NT2/D1 (cell line): Measurements from ENCODE around the gene YWHAH.

ENCODE experiments used
- SUZ12 ChIP-seq: IDR thresholded peaks from 2 replicates; pipeline ENCODE4 v1.6.1; 2011; ENCODE audit not compliant: insufficient read length, insufficient read depth; ENCODE audit errors: extremely low read depth
- YY1 ChIP-seq: IDR thresholded peaks from 2 replicates; pipeline ENCODE4 v1.6.1; 2011; ENCODE audit not compliant: insufficient read length, insufficient read depth
- ZNF274 ChIP-seq: IDR thresholded peaks from 2 replicates; pipeline ENCODE4 v1.6.1; 2011; ENCODE audit warnings: mild to moderate bottlenecking, low read depth, low read length

DNA sequence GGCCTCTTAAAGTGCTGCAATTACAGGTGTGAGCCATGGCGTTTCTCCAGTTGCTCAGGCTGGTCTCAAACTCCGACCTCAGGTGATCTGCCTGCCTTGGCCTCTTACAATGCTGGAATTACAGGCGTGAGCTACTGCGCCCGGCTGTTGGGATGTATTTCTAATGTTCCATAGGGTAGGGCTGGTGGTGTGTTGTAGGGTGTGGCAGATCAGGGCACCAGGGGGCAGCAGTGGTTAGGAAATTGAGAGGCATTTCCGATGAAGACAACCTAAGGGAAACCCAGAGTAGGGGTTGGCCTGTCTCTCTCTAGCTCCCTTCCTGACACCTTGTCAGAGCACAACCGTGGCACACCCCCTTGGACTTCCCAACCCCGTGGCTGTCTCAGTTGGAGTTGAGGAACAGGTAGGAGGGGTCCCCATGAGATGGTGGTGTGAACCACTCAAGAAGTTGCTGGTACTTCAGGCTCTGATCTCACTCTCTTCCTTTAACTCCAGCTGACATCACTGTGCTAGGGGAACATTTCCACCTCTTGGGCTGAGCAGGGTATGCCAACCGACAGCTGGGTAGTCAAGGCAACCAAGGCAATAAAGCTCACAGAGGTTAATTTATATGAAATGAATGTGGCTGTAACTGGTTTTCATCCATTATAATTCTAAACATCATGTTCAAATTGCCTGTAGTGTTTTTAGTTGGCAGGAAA, 33.0 kb downstream of the YWHAH start:
- TF ChIP-seq SUZ12 (no peak), ZNF274 (no peak), YY1 (no peak)
